Measurements from ENCODE around the gene HOXA7.

HOXA7 gene

GRCh38 chr7:27148031-27148755 lies 8.3 kb downstream of the HOXA7 start:
- no peak for DNase-seq (ENCODE audit: extremely low read depth in 1 of 2, low read depth in 1 of 2)

- DNase-seq (ENCODE audit: extremely low read depth in 1 of 2, low read depth in 1 of 2), result no peak
Observed at GRCh38 chr7:27147199-27148030, 9.1 kb downstream of the HOXA7 start, which contains the start of gene HOXA6. HOXA6 (minus strand) TSS chr7:27147774; CDS start chr7:27147749, 25 bp downstream.

GRCh38 chr7:27146491-27147198 lies 9.8 kb downstream of the HOXA7 start:
- DNase-seq (ENCODE audit: extremely low read depth in 1 of 2, low read depth in 1 of 2), result no peak

GRCh38 chr7:27145914-27146412 lies 10.5 kb downstream of the HOXA7 start:
- no peak for DNase-seq (ENCODE audit: extremely low read depth in 1 of 2, low read depth in 1 of 2)

GRCh38 chr7:27145165-27145913 lies 11.1 kb downstream of the HOXA7 start:
- DNase-seq (ENCODE audit: extremely low read depth in 1 of 2, low read depth in 1 of 2), result no peak

- no peak for DNase-seq (ENCODE audit: extremely low read depth in 1 of 2, low read depth in 1 of 2)
Observed at GRCh38 chr7:27144781-27145164, 11.7 kb downstream of the HOXA7 start.

- no peak for DNase-seq (ENCODE audit: extremely low read depth in 1 of 2, low read depth in 1 of 2)
Observed at GRCh38 chr7:27143950-27144780, 12.3 kb downstream of the HOXA7 start.

- DNase-seq (ENCODE audit: extremely low read depth in 1 of 2, low read depth in 1 of 2), result no peak
Observed at GRCh38 chr7:27143023-27143949, 13.2 kb downstream of the HOXA7 start, which contains the start of gene HOXA5. HOXA5 (minus strand) TSS chr7:27143681; CDS start chr7:27143607, 74 bp downstream.

- DNase-seq (ENCODE audit: extremely low read depth in 1 of 2, low read depth in 1 of 2), result no peak
Observed at GRCh38 chr7:27142580-27143022, 13.9 kb downstream of the HOXA7 start.

GRCh38 chr7:27141923-27142579 lies 14.4 kb downstream of the HOXA7 start:
- DNase-seq (ENCODE audit: extremely low read depth in 1 of 2, low read depth in 1 of 2), result no peak

GRCh38 chr7:27141137-27141922 lies 15.1 kb downstream of the HOXA7 start:
- DNase-seq (ENCODE audit: extremely low read depth in 1 of 2, low read depth in 1 of 2), result no peak

GRCh38 chr7:27140126-27140857 lies 16.2 kb downstream of the HOXA7 start:
- DNase-seq (ENCODE audit: extremely low read depth in 1 of 2, low read depth in 1 of 2), result no peak

- no peak for DNase-seq (ENCODE audit: extremely low read depth in 1 of 2, low read depth in 1 of 2)
Observed at GRCh38 chr7:27139334-27140125, 16.9 kb downstream of the HOXA7 start.

- no peak for DNase-seq (ENCODE audit: extremely low read depth in 1 of 2, low read depth in 1 of 2)
Observed at GRCh38 chr7:27138985-27139333, 17.5 kb downstream of the HOXA7 start.

GRCh38 chr7:27138472-27138871 lies 18.0 kb downstream of the HOXA7 start:
- no peak for DNase-seq (ENCODE audit: extremely low read depth in 1 of 2, low read depth in 1 of 2)

Measured in activated CD8-positive, alpha-beta memory T cell treated with anti-CD3 and anti-CD28 coated beads for 1 hour (primary cell).